C4-2B (cell line): ENCODE results near the gene TFPT.

Experiments used
- ZFX ChIP-seq: fragments of 450-650 bp; IDR thresholded peaks from 2 replicates; pipeline ENCODE4 v1.6.1; 2017
- TF ChIP-seq, protein P1 (sequence below): fragments of 450-650 bp; conservative IDR thresholded peaks from 2 replicates; pipeline ENCODE4 v1.5.1; 2017; ENCODE audit warnings: mild to moderate bottlenecking

DNA sequence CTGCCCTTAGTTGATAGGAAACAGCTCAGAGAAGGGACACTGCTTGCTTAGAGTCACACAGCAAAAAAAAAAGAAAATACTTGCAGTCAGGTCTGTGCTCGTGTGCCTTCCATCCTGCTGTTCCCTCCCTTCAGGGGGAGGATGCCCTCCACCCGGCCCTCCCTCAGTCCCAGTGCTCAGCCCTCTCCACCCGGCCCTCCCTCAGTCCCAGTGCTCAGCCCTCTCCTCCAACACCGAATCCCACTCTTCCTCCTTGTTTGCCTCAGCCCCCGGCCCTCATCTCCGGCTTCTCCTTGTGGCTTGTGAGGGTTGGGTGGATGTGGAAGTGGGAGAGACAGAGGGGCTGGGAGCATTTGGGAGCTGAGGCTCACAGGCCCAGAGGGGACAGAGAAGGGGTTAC, 5.8 kb downstream of the TFPT start:
- TF ChIP-seq, protein P1, sequence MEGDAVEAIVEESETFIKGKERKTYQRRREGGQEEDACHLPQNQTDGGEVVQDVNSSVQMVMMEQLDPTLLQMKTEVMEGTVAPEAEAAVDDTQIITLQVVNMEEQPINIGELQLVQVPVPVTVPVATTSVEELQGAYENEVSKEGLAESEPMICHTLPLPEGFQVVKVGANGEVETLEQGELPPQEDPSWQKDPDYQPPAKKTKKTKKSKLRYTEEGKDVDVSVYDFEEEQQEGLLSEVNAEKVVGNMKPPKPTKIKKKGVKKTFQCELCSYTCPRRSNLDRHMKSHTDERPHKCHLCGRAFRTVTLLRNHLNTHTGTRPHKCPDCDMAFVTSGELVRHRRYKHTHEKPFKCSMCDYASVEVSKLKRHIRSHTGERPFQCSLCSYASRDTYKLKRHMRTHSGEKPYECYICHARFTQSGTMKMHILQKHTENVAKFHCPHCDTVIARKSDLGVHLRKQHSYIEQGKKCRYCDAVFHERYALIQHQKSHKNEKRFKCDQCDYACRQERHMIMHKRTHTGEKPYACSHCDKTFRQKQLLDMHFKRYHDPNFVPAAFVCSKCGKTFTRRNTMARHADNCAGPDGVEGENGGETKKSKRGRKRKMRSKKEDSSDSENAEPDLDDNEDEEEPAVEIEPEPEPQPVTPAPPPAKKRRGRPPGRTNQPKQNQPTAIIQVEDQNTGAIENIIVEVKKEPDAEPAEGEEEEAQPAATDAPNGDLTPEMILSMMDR: no peak
- TF ChIP-seq ZFX: no peak
